GM13977 (cell line): ENCODE measurements around the gene PRTFDC1.

Experiments
- DNase-seq: peaks from one replicate; pipeline ENCODE4 v3.0.0; 2012; ENCODE audit warnings: low spot score
- CTCF ChIP-seq: IDR thresholded peaks from 2 replicates; pipeline ENCODE4 v1.5.1; 2012; ENCODE audit warnings: mild to moderate bottlenecking, control low read depth; ENCODE audit not compliant: insufficient read depth; ENCODE audit errors: extremely low read depth, missing control alignments
- in situ Hi-C: fragments of 300-500 bp; cut with MboI; formaldehyde crosslinking; loops from one replicate; pipeline ENCODE4 v1.12.0; 2022; ENCODE audit warnings: low sequenced_read_pairs, low pct_unique_long_range_greater_than_20kb, mixed read lengths, inconsistent platforms; ENCODE audit not compliant: unreplicated experiment

PRTFDC1 gene

GRCh38 chr10:24899571-24899970, 52.8 kb downstream of the PRTFDC1 start:
- in situ Hi-C loops, result no loop called here
- no peak for DNase-seq
- no peak for TF ChIP-seq CTCF

- TF ChIP-seq CTCF, result no peak
- in situ Hi-C loops, result no loop called here
- no peak for DNase-seq
These were observed 53.9 kb downstream of the PRTFDC1 start for GRCh38 chr10:24898501-24898900.

- no peak for TF ChIP-seq CTCF
- in situ Hi-C loops, result no loop called here
- no peak for DNase-seq
These were observed 55.0 kb downstream of the PRTFDC1 start for GRCh38 chr10:24897326-24897926.

GRCh38 chr10:24894728-24895127, 57.7 kb downstream of the PRTFDC1 start:
- no peak for TF ChIP-seq CTCF
- in situ Hi-C loops, result no loop called here
- DNase-seq, result no peak

GRCh38 chr10:24894309-24894708, 58.1 kb downstream of the PRTFDC1 start:
- no peak for TF ChIP-seq CTCF
- in situ Hi-C loops, result no loop called here
- no peak for DNase-seq

GRCh38 chr10:24893127-24893526, 59.3 kb downstream of the PRTFDC1 start:
- DNase-seq, result no peak
- TF ChIP-seq CTCF, result no peak
- in situ Hi-C loops, result no loop called here

GRCh38 chr10:24891823-24892222, 60.6 kb downstream of the PRTFDC1 start:
- no peak for TF ChIP-seq CTCF
- in situ Hi-C loops, result no loop called here
- no peak for DNase-seq
